ENCODE measurements around the gene RORB. TPM values are rescaled to one million over a fixed set of nuclear protein-coding genes. Genes with fewer than 3 reads are reported as not detected.

The RORB gene
- total RNA-seq, 1 donor from 2014 or later = 2.7 TPM

- DNase-seq (ENCODE audit: extremely low spot score in 2 of 2) = no peak
- Histone ChIP-seq H3K36me3 (no peaks in the 10 kb centered on the region), H3K4me3 (no peak overlapping the region), H3K4me1 (no peaks in the 10 kb centered on the region), H3K9me3 (no peaks in the 10 kb centered on the region), H3K27me3 (no peaks in the 10 kb centered on the region), H3K27ac (no peak overlapping the region)
- no peak for TF ChIP-seq CTCF (IDR thresholded peaks at IDR 0.05)
- no peak for TF ChIP-seq POLR2A (IDR thresholded peaks at IDR 0.05)
- no peak for TF ChIP-seq POLR2AphosphoS5 (IDR thresholded peaks at IDR 0.05; ENCODE audit: insufficient read depth in 1 of 2, low read depth in 1 of 2)
- intact Hi-C loops (cut with DNase I) = no loop called here
These were observed 98.2 kb downstream of the RORB start for GRCh38 chr9:74595286-74595685.

GRCh38 chr9:74598874-74599273 lies 101.7 kb downstream of the RORB start:
- H3K4me1 ChIP-seq = no peaks in the 10 kb centered on the region
- H3K4me3 ChIP-seq = no peak overlapping the region
- no peak overlapping the region for H3K27ac ChIP-seq
- H3K27me3 ChIP-seq = no peaks in the 10 kb centered on the region
- intact Hi-C loops (cut with DNase I) = no loop called here
- TF ChIP-seq POLR2A (IDR thresholded peaks at IDR 0.05) (no peak), CTCF (IDR thresholded peaks at IDR 0.05) (no peak), POLR2AphosphoS5 (IDR thresholded peaks at IDR 0.05; ENCODE audit: insufficient read depth in 1 of 2, low read depth in 1 of 2) (no peak)
- no peaks in the 10 kb centered on the region for H3K36me3 ChIP-seq
- H3K9me3 ChIP-seq = no peaks in the 10 kb centered on the region
- no peak for DNase-seq (ENCODE audit: extremely low spot score in 2 of 2)

GRCh38 chr9:74609671-74610405 lies 112.7 kb downstream of the RORB start:
- intact Hi-C loops (cut with DNase I) = no loop called here
- DNase-seq (ENCODE audit: extremely low spot score in 2 of 2) = no peak
- no peaks in the 10 kb centered on the region for H3K9me3 ChIP-seq

GRCh38 chr9:74610523-74611061 lies 113.5 kb downstream of the RORB start:
- no peaks in the 10 kb centered on the region for H3K9me3 ChIP-seq
- intact Hi-C loops (cut with DNase I) = no loop called here
- no peak for DNase-seq (ENCODE audit: extremely low spot score in 2 of 2)

More at GRCh38 chr9:74609671-74610405, 112.7 kb downstream of the RORB start:
- Histone ChIP-seq H3K27ac (no peak overlapping the region), H3K4me1 (no peaks in the 10 kb centered on the region), H3K4me3 (no peak overlapping the region), H3K27me3 (no peaks in the 10 kb centered on the region), H3K36me3 (no peaks in the 10 kb centered on the region)
- TF ChIP-seq POLR2AphosphoS5 (IDR thresholded peaks at IDR 0.05; ENCODE audit: insufficient read depth in 1 of 2, low read depth in 1 of 2) (no peak), CTCF (IDR thresholded peaks at IDR 0.05) (no peak), POLR2A (IDR thresholded peaks at IDR 0.05) (no peak)

More at GRCh38 chr9:74610523-74611061, 113.5 kb downstream of the RORB start:
- Histone ChIP-seq H3K27ac (no peak overlapping the region), H3K27me3 (no peaks in the 10 kb centered on the region), H3K4me3 (no peak overlapping the region), H3K4me1 (no peaks in the 10 kb centered on the region), H3K36me3 (no peaks in the 10 kb centered on the region)
- TF ChIP-seq POLR2AphosphoS5 (IDR thresholded peaks at IDR 0.05; ENCODE audit: insufficient read depth in 1 of 2, low read depth in 1 of 2) (no peak), CTCF (IDR thresholded peaks at IDR 0.05) (no peak), POLR2A (IDR thresholded peaks at IDR 0.05) (no peak)

Measured in vagina (tissue), 2 donors.